Right lobe of liver (tissue), 4 donors: ENCODE data around the gene PAN3.

ENCODE experiments used
- CTCF ChIP-seq, 4 donors: fragments of 200-600 bp in 3 of 4; fragments of 450-650 bp in 1 of 4; IDR thresholded peaks; one replicate each; pipeline versions ENCODE4 v1.5.1 to v1.8.0; 2016 to 2022; ENCODE audit warnings: antibody characterized with exemption in 4 of 4, mild to moderate bottlenecking in 2 of 4
- POLR2A ChIP-seq: fragments of 450-650 bp; IDR thresholded peaks from one replicate; pipeline ENCODE4 v1.6.1; 2017; ENCODE audit warnings: antibody characterized with exemption, mild to moderate bottlenecking
- donor health status: DM: no; HTN: no; CAD: no.
- donor health status: DM: no; HTN: no; CAD: no.
- donor health status: DM: no; HTN: yes; CAD: no.

GRCh38 chr13:28252547-28252946 is 114.2 kb downstream of the PAN3 start:
- no peak for TF ChIP-seq CTCF (IDR thresholded peaks at IDR 0.05)
- no peak for TF ChIP-seq POLR2A
